Suppressor macrophage treated with lipopolysaccharide for 1 hour (primary cell): ENCODE data around the gene CNIH2.
A peak's percentile ranks its signal among the peaks of the same experiment; 100 is the strongest.
"Not testable (repeated sequence)": the region's sequence is repeated elsewhere in the genome, so short reads cannot be mapped to it uniquely, and the experiment has no call there.

Experiments
- DNase-seq, 3 donors: peaks; one replicate each; pipeline ENCODE4 v3.0.0-alpha.2; 2020 to 2022

Gene CNIH2

DNA sequence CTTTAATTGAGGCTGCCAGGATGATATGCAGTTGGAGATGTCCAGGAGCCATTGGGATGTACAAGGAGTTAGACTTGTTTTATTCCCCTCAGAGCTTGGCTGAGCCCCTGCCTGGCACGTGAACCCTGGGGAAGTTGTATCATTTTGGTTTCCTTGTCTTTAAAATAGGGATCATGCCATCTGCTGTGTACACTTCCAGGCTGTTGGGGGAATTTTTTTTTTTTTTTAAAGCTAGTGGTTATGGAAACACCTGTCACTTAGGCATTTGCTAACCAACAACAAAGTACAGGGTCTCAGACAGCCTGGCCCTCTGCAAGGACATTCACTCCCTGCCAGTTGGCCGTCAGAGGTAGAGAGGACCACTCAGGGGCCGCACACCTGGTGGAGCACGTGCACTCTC, 18.0 kb upstream of the CNIH2 start:
- no peak for DNase-seq

DNA sequence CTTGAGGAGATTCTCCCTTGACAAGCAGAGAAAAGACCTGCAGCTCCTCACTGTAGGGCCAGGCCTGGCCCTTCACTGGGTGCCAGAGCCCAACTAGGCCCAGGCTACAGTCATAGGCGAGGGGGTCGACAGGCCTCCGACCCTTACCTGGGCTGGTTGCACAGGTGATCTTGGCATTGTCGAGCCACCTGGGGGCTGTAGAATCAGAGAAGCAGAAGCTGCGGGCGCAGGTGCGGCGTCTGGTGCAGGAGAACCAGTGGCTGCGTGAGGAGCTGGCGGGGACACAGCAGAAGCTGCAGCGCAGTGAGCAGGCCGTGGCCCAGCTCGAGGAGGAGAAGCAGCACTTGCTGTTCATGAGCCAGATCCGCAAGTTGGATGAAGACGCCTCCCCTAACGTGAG, 16.4 kb upstream of the CNIH2 start:
- DNase-seq, result no peak

DNA sequence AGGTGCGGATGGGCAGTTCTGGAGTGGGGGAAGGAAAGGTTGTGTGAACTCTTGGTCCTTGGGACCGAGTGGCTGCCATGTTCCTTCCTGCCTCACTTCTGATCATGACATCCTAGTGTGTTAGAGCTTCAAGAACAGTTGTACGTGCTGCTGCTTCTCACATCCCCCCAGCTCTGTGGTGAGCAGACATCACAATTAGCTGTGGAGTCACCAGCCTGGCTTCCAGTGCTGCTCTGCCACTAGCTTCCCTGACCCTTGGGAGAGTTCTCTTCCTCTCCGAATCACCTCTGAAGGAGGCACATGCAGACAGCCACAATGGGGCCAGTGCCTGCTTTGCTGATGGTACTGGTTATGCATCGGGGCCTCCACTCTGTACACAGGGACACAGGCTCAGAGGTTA, 15.8 kb upstream of the CNIH2 start:
- no peak for DNase-seq

DNA sequence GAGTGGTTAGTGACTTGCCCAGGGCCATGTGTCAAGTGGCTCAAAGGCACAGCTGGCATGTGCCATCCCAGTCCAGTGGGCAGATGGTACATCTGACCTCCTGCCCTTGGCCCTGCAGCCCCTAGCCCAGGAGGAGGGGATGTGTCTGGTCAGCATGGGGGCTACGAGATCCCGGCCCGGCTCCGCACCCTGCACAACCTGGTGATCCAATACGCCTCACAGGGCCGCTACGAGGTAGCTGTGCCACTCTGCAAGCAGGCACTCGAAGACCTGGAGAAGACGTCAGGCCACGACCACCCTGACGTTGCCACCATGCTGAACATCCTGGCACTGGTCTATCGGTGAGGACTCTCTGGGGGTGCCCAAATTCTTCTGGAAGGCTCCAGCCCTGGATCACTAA, 15.3 kb upstream of the CNIH2 start:
- DNase-seq, result no peak

DNA sequence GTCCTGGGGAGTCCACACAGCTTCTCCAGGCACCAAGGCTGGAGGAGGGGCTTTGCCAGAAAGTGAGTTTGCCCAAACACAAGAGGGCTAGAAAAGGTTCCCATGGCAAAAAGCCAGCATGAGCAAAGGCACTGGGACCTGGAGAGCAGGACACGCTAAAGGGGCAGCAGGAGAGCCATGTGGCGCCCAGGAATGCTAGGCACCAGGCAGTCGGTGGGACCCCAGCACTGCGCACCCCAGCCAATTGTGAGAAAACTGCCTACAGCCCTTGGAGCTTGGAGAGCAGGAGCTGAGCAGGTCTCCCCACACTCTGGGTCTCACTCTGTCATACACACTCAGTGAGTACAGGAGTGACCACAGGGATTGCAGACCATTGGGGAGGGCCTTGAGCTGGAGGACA, 14.7 kb upstream of the CNIH2 start:
- DNase-seq, result no peak

DNA sequence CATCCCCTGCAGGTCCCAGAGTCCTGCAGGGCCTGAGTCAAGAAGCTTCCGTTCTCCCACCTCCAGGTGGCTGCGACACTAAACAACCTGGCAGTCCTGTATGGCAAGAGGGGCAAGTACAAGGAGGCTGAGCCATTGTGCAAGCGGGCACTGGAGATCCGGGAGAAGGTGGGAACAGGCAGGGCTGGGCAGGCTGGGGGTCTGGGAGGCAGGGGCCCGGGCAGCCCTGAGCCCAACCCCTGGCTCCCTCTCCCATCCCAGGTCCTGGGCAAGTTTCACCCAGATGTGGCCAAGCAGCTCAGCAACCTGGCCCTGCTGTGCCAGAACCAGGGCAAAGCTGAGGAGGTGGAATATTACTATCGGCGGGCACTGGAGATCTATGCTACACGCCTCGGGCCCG, 14.2 kb upstream of the CNIH2 start:
- DNase-seq, result no peak

DNA sequence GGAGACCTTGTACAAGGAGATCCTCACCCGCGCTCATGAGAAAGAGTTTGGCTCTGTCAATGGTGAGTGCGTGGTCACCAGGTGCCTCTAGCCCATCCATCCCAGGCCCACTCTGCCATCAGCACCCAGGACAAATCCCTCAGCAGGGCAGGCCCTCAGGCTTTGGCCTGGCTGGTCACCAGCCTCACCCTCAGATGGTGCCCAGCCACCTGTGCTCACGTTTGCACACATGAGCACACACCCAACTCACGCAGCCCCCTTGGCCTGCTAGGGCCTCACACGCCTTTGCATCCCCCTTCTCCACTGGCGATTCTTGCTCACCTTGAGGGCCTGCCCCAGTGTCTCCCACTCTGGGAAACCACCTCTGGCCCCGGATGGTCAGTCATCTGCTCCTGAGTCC, 13.6 kb upstream of the CNIH2 start:
- no peak for DNase-seq

DNA sequence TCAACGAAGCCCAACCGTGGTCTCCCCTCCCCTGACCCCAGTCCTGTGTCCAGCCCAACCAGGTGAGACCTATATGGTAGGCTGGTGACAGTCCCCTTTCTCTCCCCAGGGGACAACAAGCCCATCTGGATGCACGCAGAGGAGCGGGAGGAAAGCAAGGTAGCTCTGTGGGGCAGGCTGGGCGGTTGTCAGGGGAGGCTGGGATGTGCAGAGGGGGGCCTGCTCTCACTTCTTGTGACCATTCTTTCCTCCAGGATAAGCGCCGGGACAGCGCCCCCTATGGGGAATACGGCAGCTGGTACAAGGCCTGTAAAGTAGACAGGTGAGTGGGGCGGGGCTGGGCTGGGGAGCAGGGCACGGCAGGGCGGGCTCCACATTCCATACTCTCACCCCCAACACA, 13.1 kb upstream of the CNIH2 start:
- DNase-seq, result peak in 1 of 3 donors; percentile 41

DNA sequence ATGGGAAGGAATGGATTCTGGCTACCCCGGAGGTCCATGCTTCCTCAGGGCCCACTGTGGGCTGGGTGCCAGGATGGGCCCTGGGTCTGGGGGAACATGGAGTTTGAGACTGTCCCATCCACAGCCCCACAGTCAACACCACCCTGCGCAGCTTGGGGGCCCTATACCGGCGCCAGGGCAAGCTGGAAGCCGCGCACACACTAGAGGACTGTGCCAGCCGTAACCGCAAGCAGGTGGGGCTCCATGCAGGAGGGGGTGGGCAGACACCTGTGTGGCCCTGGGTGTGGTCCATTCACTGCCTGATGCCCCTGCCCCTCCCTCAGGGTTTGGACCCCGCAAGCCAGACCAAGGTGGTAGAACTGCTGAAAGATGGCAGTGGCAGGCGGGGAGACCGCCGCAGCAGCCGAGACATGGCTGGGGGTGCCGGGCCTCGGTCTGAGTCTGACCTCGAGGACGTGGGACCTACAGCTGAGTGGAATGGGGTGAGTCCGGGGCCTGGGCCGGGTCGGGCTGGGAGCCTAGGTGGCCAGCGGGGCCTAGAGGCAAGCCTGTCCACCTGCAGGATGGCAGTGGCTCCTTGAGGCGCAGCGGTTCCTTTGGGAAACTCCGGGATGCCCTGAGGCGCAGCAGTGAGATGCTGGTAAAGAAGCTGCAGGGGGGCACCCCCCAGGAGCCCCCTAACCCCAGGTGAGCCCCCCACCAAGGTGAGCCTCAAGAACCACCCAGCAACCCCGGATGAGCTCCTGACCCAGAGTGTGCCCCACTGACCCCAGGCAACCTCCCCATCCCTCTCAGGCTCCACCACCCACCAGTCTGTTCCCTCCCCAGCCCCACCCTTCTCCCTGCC, 12.2 kb upstream of the CNIH2 start:
- no peak for DNase-seq

DNA sequence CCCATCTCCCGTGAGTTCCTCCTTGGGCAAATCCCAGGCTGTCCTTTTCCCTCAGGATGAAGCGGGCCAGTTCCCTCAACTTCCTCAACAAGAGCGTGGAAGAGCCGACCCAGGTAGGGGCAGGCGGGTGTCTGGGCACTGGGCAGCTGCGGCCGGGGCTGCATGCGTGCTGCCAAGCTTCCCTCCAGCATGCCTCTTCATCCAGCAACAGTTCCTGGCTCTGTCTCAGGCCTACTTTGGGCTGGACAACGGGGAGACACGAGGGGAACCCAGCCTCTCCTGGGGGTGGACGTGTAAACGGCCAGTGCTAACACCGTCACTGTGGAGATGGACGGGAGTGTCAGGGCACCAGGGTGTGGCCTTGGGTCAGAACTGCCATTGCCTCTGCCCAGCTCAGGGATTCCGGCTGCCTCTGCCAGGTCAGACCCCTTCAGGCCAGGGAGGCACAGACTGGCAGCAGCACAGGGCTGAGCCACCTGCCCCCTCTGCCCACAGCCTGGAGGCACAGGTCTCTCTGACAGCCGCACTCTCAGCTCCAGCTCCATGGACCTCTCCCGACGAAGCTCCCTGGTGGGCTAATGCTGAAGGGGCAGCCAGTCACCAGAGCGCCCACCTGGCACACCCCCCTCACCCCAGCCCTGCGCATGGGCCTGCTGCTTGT, 11.5 kb upstream of the CNIH2 start:
- DNase-seq, result no peak

DNA sequence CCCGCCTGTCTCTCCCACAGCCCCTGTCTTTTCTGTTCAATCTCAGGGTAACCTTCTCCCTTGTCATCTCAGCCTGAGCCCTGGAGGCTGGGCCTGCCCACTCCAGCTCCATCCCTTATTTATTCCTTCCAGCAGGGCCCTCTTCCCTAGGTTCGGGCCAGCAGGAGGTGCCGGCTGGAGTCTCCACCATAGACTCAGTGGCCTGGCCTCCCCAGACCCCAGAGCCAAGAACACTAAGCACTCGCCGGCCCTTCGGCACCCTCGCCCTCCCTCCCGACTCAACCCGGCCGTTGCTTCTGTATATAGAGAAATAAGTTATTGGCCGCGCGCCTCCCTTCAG, 11.0 kb upstream of the CNIH2 start:
- DNase-seq, result no peak

DNA sequence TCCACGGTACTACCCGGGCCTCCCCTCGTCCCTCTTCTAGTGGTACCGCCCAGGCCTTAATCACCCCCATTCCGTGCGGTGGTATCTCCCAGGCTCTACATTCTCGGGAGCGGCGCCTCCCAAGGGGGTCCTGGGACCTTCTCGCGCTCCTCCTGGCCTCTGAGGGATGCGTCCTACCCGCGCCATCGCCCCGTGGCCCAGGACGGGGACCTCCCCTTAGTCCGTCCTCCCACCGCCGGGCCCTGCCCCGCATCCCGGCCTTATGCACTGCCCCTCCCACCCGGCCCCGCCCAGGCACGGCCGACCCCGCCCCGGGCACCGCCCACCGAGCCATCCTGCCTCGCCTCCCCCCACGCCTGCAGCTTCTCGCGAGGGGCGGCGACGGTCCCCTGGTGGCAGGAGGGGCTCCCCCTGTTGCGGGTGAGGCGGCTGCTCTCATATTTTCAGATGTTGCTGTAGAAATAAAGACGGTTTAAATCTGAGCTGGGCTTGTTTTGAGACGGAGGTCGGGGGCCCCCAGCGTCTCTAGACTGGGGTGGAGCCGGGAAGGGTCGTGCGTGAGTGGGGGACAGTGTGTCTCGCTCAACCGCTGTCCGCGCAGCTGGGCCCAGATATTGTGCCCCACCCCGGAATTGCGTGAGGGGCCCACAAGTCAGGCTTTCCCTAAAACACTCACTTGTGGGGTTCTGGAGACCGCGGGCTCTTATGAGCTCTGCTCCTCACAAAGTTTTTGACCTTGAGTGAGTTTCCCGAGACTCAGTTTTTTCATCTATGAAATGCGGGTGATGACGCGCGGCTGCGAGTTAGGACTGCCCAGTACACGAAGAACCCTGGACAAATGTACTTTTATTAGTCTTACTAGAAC, 10.4 kb upstream of the CNIH2 start:
- peak; percentile 85 to 96 (median 91) for DNase-seq

DNA sequence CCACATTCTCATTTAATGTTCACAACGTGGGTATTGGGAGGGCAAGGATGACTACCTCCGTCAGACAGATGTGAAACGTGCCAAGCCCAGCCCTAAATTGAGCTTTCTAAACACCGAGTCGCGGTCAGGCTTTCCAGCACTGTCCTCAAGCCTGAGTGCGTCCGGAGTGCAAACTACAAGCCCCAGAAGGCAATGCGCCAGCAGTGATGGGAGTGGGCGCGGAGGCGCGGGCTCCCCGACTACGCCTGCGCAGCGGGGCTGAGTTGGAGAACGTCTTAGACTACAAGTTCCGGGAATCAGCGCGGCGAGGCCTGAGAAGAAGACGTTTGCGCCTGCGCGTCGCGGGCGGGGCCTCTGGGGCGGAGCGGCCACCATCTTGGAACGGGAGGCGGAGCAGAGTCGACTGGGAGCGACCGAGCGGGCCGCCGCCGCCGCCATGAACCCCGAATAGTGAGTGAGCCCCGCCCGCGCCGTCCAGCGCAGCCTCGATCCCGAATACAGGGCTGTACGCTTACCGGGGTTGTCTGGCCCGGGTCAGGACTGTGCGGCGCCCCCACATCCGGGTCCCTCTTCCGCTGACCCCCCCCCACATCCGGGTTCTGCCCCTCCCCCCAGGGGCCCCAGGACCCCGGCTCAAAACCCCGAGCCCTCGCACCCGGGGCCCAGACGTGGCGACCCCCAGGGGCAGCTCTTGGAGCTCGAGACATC, 9.6 kb upstream of the CNIH2 start, which contains the start of gene RAB1B:
TSS of gene RAB1B (plus strand) at position 396 of the 708 bp plus-strand sequence. CDS start at position 437, 41 bp downstream.
- DNase-seq, result peak; percentile 100

DNA sequence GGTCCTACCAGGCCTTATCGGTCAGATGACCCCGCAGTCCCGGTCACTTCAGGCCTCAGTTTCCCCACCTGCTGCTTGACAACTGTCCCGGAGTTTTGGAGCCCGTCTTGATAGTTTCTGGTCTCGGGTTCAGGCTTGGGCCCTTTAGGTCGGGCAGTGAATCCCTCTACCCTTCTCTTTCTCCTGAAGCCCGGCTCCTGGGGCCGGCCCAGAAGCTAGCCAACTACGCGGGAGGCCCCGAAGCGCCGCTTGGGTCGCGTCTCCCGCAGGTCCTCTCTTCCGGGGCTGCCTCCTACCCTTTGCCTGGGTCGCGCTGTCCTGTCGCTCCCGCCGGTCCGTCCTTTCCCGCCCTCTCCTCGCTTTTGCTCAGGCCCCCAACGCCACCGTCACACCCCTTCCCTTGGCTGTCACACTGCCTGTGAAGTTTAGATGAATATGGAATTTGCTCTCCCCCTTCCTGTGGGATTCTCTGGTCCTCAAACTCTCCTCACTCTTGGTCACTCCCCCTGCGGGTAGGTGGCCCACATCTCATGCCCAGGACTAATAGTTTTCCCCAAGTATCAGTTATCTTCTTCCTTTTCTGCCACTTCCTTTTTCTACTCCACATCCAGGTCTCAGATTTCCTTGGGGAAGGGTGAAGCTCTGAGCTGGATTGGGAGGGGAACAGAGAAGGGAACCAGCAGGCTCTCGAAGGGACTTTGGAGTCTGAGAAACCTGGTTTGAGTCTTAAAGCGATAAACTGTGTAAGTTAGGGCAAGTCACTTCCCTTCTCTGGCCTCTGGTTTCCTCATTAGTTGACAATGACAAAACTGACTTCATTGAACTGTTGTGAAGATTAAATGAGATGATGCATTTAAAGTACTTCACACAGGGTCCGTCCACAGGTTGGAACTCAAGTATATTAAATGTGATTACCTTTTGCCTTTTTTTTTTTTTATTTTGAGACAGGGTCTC, 8.7 kb upstream of the CNIH2 start:
- peak; percentile 44 to 56 (median 53) for DNase-seq

DNA sequence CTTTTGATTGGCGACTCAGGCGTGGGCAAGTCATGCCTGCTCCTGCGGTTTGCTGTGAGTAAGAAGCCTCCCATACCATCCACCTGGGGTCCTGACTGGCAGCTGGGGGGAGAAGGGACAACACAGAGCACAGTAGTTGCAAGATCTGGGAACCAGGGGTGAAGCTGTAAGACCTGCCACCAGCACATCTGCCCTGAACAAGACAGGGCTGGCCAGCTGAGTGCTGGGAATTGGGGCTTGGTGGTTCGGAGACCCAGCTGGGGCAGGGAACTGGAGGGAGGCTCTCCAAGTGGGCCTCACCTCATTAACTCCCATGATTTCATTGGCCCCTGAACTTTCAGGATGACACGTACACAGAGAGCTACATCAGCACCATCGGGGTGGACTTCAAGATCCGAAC, 6.2 kb upstream of the CNIH2 start:
- DNase-seq, result no peak

DNA sequence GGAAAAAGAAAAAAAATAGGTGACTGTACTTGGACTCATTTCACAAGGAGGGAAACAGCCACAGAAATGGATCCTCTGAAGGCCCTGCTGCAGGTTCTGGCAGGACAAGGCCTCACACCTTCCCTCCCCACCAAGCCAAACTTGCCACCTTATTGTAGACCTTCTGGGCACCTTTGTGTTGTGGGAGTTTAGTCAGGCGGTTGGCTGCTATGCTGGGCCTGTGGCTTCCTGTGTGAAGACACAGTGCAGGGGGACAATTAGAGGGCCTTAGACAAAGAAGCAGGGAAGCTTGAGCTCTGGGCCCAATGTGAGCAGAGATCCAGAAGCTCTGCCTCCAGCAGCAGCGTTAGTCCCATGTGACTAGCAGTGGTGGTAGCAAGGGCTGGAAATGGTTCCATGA, 5.4 kb upstream of the CNIH2 start:
- no peak for DNase-seq

DNA sequence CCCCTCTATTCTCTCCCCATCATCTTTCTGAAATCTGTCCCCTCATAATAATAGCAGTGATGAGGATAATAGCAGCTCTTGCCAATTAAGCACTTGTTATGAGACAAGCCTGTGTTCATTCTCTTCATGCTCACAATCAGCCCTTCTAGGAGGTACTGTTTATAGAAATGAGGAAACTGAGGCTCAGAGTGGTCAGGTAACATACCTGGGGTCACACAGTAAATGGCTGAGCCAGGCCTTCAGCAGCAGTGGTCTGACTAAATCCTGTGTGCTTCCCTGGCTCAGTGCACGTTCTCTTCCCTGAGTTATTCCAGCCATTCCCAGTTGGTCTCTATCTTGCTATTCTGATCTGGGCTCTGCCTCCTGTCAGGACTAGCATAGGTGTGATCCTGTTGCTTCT, 3.8 kb upstream of the CNIH2 start:
- no peak for DNase-seq

DNA sequence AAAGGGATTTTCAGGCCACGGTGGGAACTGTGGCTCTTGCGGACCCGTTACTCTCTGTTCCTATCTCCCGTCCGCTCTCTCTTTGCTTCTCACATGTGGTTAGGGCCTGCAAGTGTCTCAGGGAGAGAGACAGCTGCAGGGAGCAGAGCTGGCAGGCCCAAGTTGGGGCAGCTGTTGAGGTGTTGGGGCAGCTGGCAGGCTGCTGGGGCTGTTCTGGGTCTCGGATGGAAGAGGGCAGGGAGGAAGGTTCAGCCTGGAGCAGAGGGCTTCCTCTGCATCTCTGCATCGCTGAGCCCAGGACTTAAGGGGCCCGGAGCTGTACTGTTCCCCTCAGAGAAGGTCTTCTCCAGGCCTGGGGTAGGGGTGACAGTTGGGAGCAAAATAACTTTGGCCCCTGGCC, 2.6 kb upstream of the CNIH2 start:
- DNase-seq, result no peak

DNA sequence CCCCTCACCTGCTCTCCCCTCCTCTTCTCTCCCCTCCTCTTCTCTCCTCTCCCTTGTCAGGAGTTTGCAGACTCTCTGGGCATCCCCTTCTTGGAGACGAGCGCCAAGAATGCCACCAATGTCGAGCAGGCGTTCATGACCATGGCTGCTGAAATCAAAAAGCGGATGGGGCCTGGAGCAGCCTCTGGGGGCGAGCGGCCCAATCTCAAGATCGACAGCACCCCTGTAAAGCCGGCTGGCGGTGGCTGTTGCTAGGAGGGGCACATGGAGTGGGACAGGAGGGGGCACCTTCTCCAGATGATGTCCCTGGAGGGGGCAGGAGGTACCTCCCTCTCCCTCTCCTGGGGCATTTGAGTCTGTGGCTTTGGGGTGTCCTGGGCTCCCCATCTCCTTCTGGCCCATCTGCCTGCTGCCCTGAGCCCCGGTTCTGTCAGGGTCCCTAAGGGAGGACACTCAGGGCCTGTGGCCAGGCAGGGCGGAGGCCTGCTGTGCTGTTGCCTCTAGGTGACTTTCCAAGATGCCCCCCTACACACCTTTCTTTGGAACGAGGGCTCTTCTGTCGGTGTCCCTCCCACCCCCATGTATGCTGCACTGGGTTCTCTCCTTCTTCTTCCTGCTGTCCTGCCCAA, 1.9 kb upstream of the CNIH2 start:
- DNase-seq, result no peak

DNA sequence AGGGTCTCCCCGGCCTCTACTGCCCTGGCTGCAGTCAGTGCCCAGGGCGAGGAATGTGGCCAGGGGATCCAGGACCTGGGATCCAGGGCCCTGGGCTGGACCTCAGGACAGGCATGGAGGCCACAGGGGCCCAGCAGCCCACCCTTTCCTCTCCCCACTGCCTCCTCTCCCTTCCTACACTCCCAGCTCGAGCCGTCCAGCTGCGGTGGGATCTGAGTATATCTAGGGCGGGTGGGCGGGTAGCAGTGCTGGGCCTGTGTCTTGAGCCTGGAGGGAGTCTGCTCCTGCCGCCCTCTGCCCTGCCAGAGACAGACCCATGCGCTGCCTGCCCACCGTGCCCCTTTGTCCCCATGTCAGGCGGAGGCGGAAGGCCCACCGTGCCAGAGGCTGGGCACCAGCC, 1.4 kb upstream of the CNIH2 start:
- DNase-seq, result not testable (repeated sequence)

DNA sequence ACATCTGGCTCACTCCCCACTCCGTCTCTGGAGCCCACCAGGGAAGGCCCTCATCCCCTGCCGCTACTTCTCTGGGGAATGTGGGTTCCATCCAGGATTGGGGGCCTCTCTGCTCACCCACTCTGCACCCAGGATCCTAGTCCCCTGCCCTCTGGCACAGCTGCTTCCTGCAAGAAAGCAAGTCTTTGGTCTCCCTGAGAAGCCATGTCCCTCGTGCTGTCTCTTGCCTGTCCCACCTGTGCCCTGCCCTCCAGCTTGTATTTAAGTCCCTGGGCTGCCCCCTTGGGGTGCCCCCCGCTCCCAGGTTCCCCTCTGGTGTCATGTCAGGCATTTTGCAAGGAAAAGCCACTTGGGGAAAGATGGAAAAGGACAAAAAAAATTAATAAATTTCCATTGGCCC, 911 bp upstream of the CNIH2 start:
- DNase-seq, result not testable (repeated sequence)
